PC-9 (cell line): ENCODE data around the gene TMPRSS2. TPM values are rescaled to one million over a fixed set of nuclear protein-coding genes. Genes with fewer than 3 reads are reported as not detected.
"Not testable (repeated sequence)": the region's sequence is repeated elsewhere in the genome, so short reads cannot be mapped to it uniquely, and the experiment has no call there.

ENCODE experiments used
- BruUV-seq: library from RNA; stranded (reverse); fragments of 400-500 nt; replicated peaks from 2 replicates; lab custom pipeline; 2021; lab: Mats Ljungman, UMichigan
- CTCF ChIA-PET: fragments of 300-600 bp; sonication (Branson Sonifier 250); formaldehyde crosslinking; loops from one replicate; lab custom pipeline; 2022; ENCODE audit warnings: antibody characterized with exemption; lab: Charles Lee
- POLR2A ChIA-PET: fragments of 300-600 bp; sonication (Branson Sonifier 250); formaldehyde crosslinking; loops from one replicate; lab custom pipeline; 2022; ENCODE audit warnings: antibody characterized with exemption; ENCODE audit not compliant: unreplicated experiment; lab: Charles Lee
- DNase-seq, 2 experiments: peaks; one replicate each; pipeline versions ENCODE4 v3.0.0 to v3.0.0-alpha.2; 2015 to 2022; ENCODE audit warnings: mixed read lengths in 1 of 2
- H2AFZ ChIP-seq: fragments of 200-600 bp; sonication (generic); 2 replicates; pipeline ENCODE4 v1.8.1; 2017; ENCODE audit warnings: antibody characterized with exemption
- H3F3A ChIP-seq: fragments of 200-600 bp; sonication (generic); 2 replicates; pipeline ENCODE4 v1.8.1; 2017; ENCODE audit warnings: antibody characterized with exemption, mild to moderate bottlenecking, low read depth; ENCODE audit not compliant: insufficient read depth
- H3K27ac ChIP-seq: fragments of 200-600 bp; sonication (generic); 2 replicates; pipeline ENCODE4 v1.6.1; 2016; ENCODE audit warnings: mixed run types
- H3K27me3 ChIP-seq: fragments of 200-600 bp; sonication (generic); 2 replicates; pipeline ENCODE4 v1.6.1; 2016; ENCODE audit warnings: low read depth, mixed run types; ENCODE audit not compliant: insufficient read depth
- H3K36me3 ChIP-seq: fragments of 200-600 bp; sonication (generic); 2 replicates; pipeline ENCODE4 v1.6.1; 2016; ENCODE audit warnings: low read depth, mixed run types
- H3K4me1 ChIP-seq: fragments of 200-600 bp; sonication (generic); replicated peaks from 2 replicates; pipeline ENCODE4 v1.6.1; 2016; ENCODE audit warnings: mixed run types; ENCODE audit not compliant: insufficient read depth
- H3K4me2 ChIP-seq: fragments of 200-600 bp; sonication (generic); 2 replicates; pipeline ENCODE4 v1.6.1; 2017; ENCODE audit warnings: mixed run types
- H3K4me3 ChIP-seq: fragments of 200-600 bp; sonication (generic); 2 replicates; pipeline ENCODE4 v1.6.1; 2016; ENCODE audit warnings: mixed run types
- H3K79me2 ChIP-seq: fragments of 200-600 bp; sonication (generic); 2 replicates; pipeline ENCODE4 v1.6.1; 2017; ENCODE audit warnings: low read depth, mixed run types
- H3K9me2 ChIP-seq: fragments of 200-600 bp; sonication (generic); 2 replicates; pipeline ENCODE4 v1.8.1; 2017; ENCODE audit warnings: mild to moderate bottlenecking; ENCODE audit not compliant: insufficient read depth
- H3K9me3 ChIP-seq: fragments of 200-600 bp; sonication (generic); 2 replicates; pipeline ENCODE4 v1.8.1; 2016; ENCODE audit warnings: low read depth; ENCODE audit not compliant: insufficient read depth
- H4K20me1 ChIP-seq: fragments of 200-600 bp; sonication (generic); 2 replicates; pipeline ENCODE4 v1.8.1; 2017; ENCODE audit not compliant: insufficient read depth
- CTCF ChIP-seq: fragments of 200-600 bp; sonication (generic); conservative IDR thresholded peaks from 2 replicates; pipeline ENCODE4 v1.6.1; 2017; ENCODE audit warnings: mixed run types, antibody characterized with exemption, mild to moderate bottlenecking, moderate library complexity
- EZH2 ChIP-seq: fragments of 200-600 bp; sonication (generic); IDR thresholded peaks from 2 replicates; pipeline ENCODE4 v1.8.0; 2017; ENCODE audit warnings: antibody characterized with exemption, low read depth
- intact Hi-C: fragments of 100-400 bp; cut with micrococcal nuclease; formaldehyde crosslinking; loops from one replicate; pipeline ENCODE4 v1.10.0; 2022; ENCODE audit not compliant: unreplicated experiment
- total RNA-seq: library from RNA; stranded (reverse); gene quantifications from 2 replicates; pipeline ENCODE4 v1.2.3, GENCODE V29; 2021

TMPRSS2 gene
- total RNA-seq, 1 experiment from 2014 or later: 0.61 TPM

- TF ChIP-seq EZH2 (no peak), CTCF (no peak)
- no peaks in the 10 kb centered on the region for H3K27me3 ChIP-seq
- H2AFZ ChIP-seq: no peak within 1 kb of the TSS
- H3K4me1 ChIP-seq: no peaks in the 10 kb centered on the region
- no peaks in the 10 kb centered on the region for H3K79me2 ChIP-seq
- CTCF ChIA-PET: no interaction called here
- POLR2A ChIA-PET: interaction anchor here (0.5 kb wide), 1 partner anchor 117 kb away, joined by 3 read pairs; no protein-coding TSS in a partner anchor
- DNase-seq: peak in 1 of 2 experiments; percentile 57
- no peaks in the 10 kb centered on the region for H3K9me3 ChIP-seq
- no peaks in the 10 kb centered on the region for H3F3A ChIP-seq
- H3K4me2 ChIP-seq: peak within 1 kb of the TSS; percentile 44; the same call in 1 of the 2 replicates
- intact Hi-C loops: loop anchor here (2.0 kb wide), 1 partner anchor 59 kb away; no protein-coding TSS in a partner anchor
- H3K4me3 ChIP-seq: no peak within 1 kb of the TSS
- no peak within 1 kb of the TSS for H3K27ac ChIP-seq
- no peaks in the 10 kb centered on the region for H3K9me2 ChIP-seq
- no peaks in the 10 kb centered on the region for H4K20me1 ChIP-seq
- no peaks in the 10 kb centered on the region for H3K36me3 ChIP-seq
- BruUV-seq: no TSS peak
These were observed 81.8 kb downstream of the TMPRSS2 start, which contains the start of gene MX1 for GRCh38 chr21:41425954-41426675. MX1 (plus strand) TSS chr21:41426239; CDS start chr21:41432071, 5,832 bp downstream.

- DNase-seq: no peak
- Histone ChIP-seq H3K27me3 (no peaks in the 10 kb centered on the region), H4K20me1 (no peaks in the 10 kb centered on the region), H3K27ac (no peak overlapping the region), H3K9me3 (no peaks in the 10 kb centered on the region), H3K36me3 (no peaks in the 10 kb centered on the region), H2AFZ (no peak overlapping the region), H3K4me1 (no peaks in the 10 kb centered on the region), H3F3A (no peaks in the 10 kb centered on the region), H3K4me3 (no peak overlapping the region), H3K9me2 (no peaks in the 10 kb centered on the region), H3K4me2 (peak overlapping the region; percentile 44; the same call in 1 of the 2 replicates), H3K79me2 (no peaks in the 10 kb centered on the region)
- no peak for TF ChIP-seq EZH2
- no peak for TF ChIP-seq CTCF
- ChIA-PET POLR2A (interaction anchor here (0.5 kb wide), 1 partner anchor 116 kb away, joined by 3 read pairs; no protein-coding TSS in a partner anchor), CTCF (no interaction called here)
- intact Hi-C loops: no loop called here
- BruUV-seq: no TSS peak
These were observed 82.4 kb downstream of the TMPRSS2 start for GRCh38 chr21:41425588-41425953.

DNA sequence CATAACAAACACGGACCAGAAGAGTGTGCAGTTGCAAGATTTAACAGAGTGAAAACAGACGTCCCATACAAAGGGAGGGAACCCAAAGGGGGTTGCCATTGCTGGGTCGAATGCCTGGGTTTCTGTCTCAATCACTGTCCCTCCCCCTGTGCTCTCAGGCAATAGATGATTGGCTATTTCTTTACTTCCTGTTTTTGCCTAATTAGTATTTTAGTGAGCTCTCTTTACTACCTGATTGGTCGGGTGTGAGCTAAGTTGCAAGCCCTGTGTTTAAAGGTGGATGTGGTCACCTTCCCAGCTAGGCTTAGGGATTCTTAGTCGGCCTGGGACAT, 84.7 kb downstream of the TMPRSS2 start:
- intact Hi-C loops: loop anchor here (2.0 kb wide), 1 partner anchor 36 kb away; no protein-coding TSS in a partner anchor

More for the DNA sequence above, 84.7 kb downstream of the TMPRSS2 start:
- POLR2A ChIA-PET, H4K20me1 ChIP-seq, H3F3A ChIP-seq, H3K4me2 ChIP-seq, BruUV-seq, H3K27ac ChIP-seq, H3K9me2 ChIP-seq, H3K27me3 ChIP-seq, H3K79me2 ChIP-seq, H3K4me1 ChIP-seq, H3K36me3 ChIP-seq, H3K4me3 ChIP-seq, H2AFZ ChIP-seq, H3K9me3 ChIP-seq, CTCF ChIA-PET, DNase-seq: not testable (repeated sequence)
